BLaER1 treated with 17β-estradiol and CSF1 and Interleukin-3, amounts not matched to agents 10 nM and 100 nM (cell line): ENCODE measurements around the gene AATK.
"Not testable (repeated sequence)": the region's sequence is repeated elsewhere in the genome, so short reads cannot be mapped to it uniquely, and the experiment has no call there.

Experiments
- H3K27ac ChIP-seq, 11 experiments: shearing (Covaris generic); formaldehyde crosslinking; 2 replicates each; pipeline ENCODE4 v1.8.1; 2022
- H3K27me3 ChIP-seq, 11 experiments: shearing (Covaris generic); formaldehyde crosslinking; 2 replicates each; pipeline ENCODE4 v1.8.1; 2022
- H3K36me3 ChIP-seq, 11 experiments: shearing (Covaris generic); formaldehyde crosslinking; 2 replicates each; pipeline ENCODE4 v1.8.1; 2022
- H3K4me1 ChIP-seq, 10 experiments: shearing (Covaris generic); formaldehyde crosslinking; 2 replicates each; pipeline ENCODE4 v1.8.1; 2022
- H3K4me2 ChIP-seq, 11 experiments: shearing (Covaris generic); formaldehyde crosslinking; 2 replicates each; pipeline ENCODE4 v1.8.1; 2022
- H3K4me3 ChIP-seq, 10 experiments: shearing (Covaris generic); formaldehyde crosslinking; 2 replicates each; pipeline ENCODE4 v1.8.1; 2022
- H3K9ac ChIP-seq, 11 experiments: shearing (Covaris generic); formaldehyde crosslinking; 2 replicates each; pipeline ENCODE4 v1.8.1; 2022
- H3K9me3 ChIP-seq, 11 experiments: shearing (Covaris generic); formaldehyde crosslinking; replicated peaks in 1 of 11; 2 replicates each; pipeline ENCODE4 v1.8.1; 2022
- H4K20me1 ChIP-seq, 11 experiments: shearing (Covaris generic); formaldehyde crosslinking; 2 replicates each; pipeline ENCODE4 v1.8.1; 2022
- Cebpa-rat ChIP-seq, 11 experiments: shearing (Covaris generic); IDR thresholded peaks; 2 replicates each; pipeline ENCODE4 v1.8.1; 2022

Gene AATK

DNA sequence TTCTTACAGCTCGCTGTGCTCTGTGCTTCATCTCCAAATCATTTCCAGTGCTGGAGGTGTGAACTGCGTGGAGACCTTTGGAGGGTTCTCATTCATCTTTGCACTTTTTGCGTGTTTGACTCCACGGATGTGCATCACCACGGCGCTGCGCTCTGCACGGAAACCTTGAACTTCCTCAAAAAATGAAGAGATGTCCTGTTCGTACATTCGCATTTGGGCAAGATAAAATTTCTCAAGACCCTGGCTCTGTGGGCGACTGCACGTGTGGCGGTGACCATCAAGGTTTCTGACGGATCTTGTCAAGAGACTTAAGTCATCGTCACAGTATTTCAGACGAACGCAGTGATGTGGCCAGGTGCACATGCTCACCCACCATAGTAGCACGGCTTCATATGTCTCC, 11.1 kb downstream of the AATK start:
- peaks cover 0 to 12% (median 3%) of the 10 kb centered on the region in 11 experiments; a peak in 9 of 22 replicates for H3K27me3 ChIP-seq
- no peaks in the 10 kb centered on the region for H3K9me3 ChIP-seq
- no peaks in the 10 kb centered on the region for H3K36me3 ChIP-seq
- peak overlapping the region in 3 of 11 experiments; percentile 65 to 89 (median 87); a peak in 6 of 22 replicates for H3K4me2 ChIP-seq
- H3K9ac ChIP-seq, result no peak overlapping the region
- H4K20me1 ChIP-seq, result peaks cover 0 to 6% (median 0%) of the 10 kb centered on the region in 11 experiments; a peak in 1 of 22 replicates
- TF ChIP-seq Cebpa-rat (IDR thresholded peaks at IDR 0.05), result no peak
- H3K4me1 ChIP-seq, result peaks cover 40 to 91% (median 50%) of the 10 kb centered on the region in 10 experiments
- peak overlapping the region in 1 of 11 experiments; percentile 85; a peak in 2 of 22 replicates for H3K27ac ChIP-seq
- no peak overlapping the region for H3K4me3 ChIP-seq

GRCh38 chr17:81154016-81154415, 12.0 kb downstream of the AATK start:
- H3K4me3 ChIP-seq, H4K20me1 ChIP-seq, H3K36me3 ChIP-seq, H3K9me3 ChIP-seq, H3K27me3 ChIP-seq: not testable (repeated sequence)
- peaks cover 46 to 91% (median 55%) of the 10 kb centered on the region in 10 experiments for H3K4me1 ChIP-seq
- peak overlapping the region in 4 of 11 experiments; percentile 54 to 85 (median 76); a peak in 7 of 22 replicates for H3K27ac ChIP-seq
- H3K4me2 ChIP-seq, result peak overlapping the region; percentile 33 to 97 (median 53); a peak in 20 of 22 replicates
- H3K9ac ChIP-seq, result peak overlapping the region in 3 of 11 experiments; percentile 51 to 64 (median 52); a peak in 4 of 22 replicates

DNA sequence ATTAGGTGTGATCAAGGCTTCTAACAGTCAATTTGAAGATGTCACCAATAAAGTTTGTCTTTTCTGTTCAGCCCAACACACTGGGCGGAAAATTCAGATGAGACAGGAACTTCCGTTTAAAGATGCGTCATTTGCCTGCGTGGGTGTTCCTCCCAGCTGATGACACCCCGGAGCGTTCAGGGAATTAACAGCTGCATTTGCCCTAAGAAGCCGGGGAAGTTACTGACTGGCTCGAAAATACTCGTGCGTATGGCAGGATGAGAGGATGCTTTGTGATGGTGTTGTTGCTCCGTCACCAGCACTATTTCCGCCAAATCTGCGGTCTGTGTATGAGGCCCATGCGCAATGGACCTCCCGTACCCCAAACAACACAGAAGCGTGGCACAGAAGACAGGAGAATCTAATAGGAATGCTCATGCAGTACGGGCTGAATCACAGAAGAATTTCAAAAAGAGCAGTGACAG, 12.6 kb downstream of the AATK start:
- Histone ChIP-seq H3K9ac (peak overlapping the region in 4 of 11 experiments; percentile 22 to 66 (median 62); a peak in 6 of 22 replicates), H3K27ac (peak overlapping the region in 9 of 11 experiments; percentile 8 to 85 (median 70); a peak in 12 of 22 replicates), H4K20me1 (no peaks in the 10 kb centered on the region), H3K9me3 (no peaks in the 10 kb centered on the region), H3K27me3 (peaks cover 0 to 7% (median 0%) of the 10 kb centered on the region in 11 experiments; a peak in 1 of 22 replicates), H3K36me3 (no peaks in the 10 kb centered on the region), H3K4me1 (peaks cover 52 to 91% (median 61%) of the 10 kb centered on the region in 10 experiments), H3K4me2 (peak overlapping the region; percentile 33 to 97 (median 59)), H3K4me3 (no peak overlapping the region)
- TF ChIP-seq Cebpa-rat (IDR thresholded peaks at IDR 0.05), result no peak

- peak overlapping the region in 10 of 11 experiments; percentile 21 to 85 (median 64); a peak in 16 of 22 replicates for H3K27ac ChIP-seq
- TF ChIP-seq Cebpa-rat (IDR thresholded peaks at IDR 0.05), result no peak
- H3K9ac ChIP-seq, result peak overlapping the region in 4 of 11 experiments; percentile 46 to 66 (median 62); a peak in 5 of 22 replicates
- H3K4me2 ChIP-seq, result peak overlapping the region; percentile 33 to 97 (median 59)
- H3K4me1 ChIP-seq, result peaks cover 56 to 90% (median 65%) of the 10 kb centered on the region in 10 experiments
- H3K36me3 ChIP-seq, result no peaks in the 10 kb centered on the region
- H4K20me1 ChIP-seq, result no peaks in the 10 kb centered on the region
- H3K4me3 ChIP-seq, result no peak overlapping the region
- peaks cover 0 to 7% (median 0%) of the 10 kb centered on the region in 11 experiments; a peak in 1 of 22 replicates for H3K27me3 ChIP-seq
- H3K9me3 ChIP-seq, result no peaks in the 10 kb centered on the region
Measured at GRCh38 chr17:81152288-81152828, 13.7 kb downstream of the AATK start.

DNA sequence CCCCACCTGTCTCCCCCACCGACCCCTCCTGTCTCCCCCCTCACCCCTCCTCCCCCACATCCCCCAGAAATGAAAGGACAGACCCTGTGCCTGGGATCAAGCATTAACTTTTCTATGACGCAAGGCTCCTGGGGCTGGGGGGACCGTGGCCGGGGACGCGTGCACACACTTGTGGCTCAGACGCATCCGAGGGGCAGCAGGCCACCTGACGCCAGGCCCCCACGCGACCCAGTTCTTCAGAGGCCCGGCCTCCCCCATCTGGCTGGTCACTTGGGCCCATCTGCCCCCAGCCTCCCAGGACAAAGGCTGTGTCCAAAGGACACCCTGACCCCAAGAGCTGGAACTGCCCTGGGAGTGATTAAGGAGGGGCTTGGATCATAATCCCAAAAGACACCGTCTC, 14.7 kb downstream of the AATK start:
- TF ChIP-seq Cebpa-rat (IDR thresholded peaks at IDR 0.05), result no peak
- Histone ChIP-seq H4K20me1 (no peaks in the 10 kb centered on the region), H3K9ac (peak overlapping the region in 2 of 11 experiments; percentile 46 to 64; a peak in 3 of 22 replicates), H3K4me1 (peaks cover 58 to 85% (median 70%) of the 10 kb centered on the region in 10 experiments), H3K9me3 (no peaks in the 10 kb centered on the region), H3K4me3 (no peak overlapping the region), H3K27ac (peak overlapping the region; percentile 37 to 85 (median 62); a peak in 16 of 22 replicates), H3K27me3 (peaks cover 0 to 7% (median 0%) of the 10 kb centered on the region in 11 experiments; a peak in 1 of 22 replicates), H3K36me3 (no peaks in the 10 kb centered on the region), H3K4me2 (peak overlapping the region in 10 of 11 experiments; percentile 33 to 97 (median 66); a peak in 18 of 22 replicates)

- peak overlapping the region in 3 of 10 experiments; percentile 4 to 47 (median 39); a peak in 4 of 20 replicates for H3K4me3 ChIP-seq
- TF ChIP-seq Cebpa-rat (IDR thresholded peaks at IDR 0.05), result peak in 5 of 11 experiments; percentile 13 to 66 (median 50); a peak in 4 of 22 replicates
- peaks cover 0 to 7% (median 0%) of the 10 kb centered on the region in 11 experiments; a peak in 1 of 22 replicates for H3K27me3 ChIP-seq
- peak overlapping the region; percentile 14 to 71 (median 41); a peak in 13 of 22 replicates for H3K9ac ChIP-seq
- H3K36me3 ChIP-seq, result no peaks in the 10 kb centered on the region
- no peaks in the 10 kb centered on the region for H4K20me1 ChIP-seq
- H3K4me2 ChIP-seq, result peak overlapping the region; percentile 60 to 97 (median 87)
- H3K9me3 ChIP-seq, result no peaks in the 10 kb centered on the region
- peaks cover 64 to 89% (median 78%) of the 10 kb centered on the region in 10 experiments for H3K4me1 ChIP-seq
- H3K27ac ChIP-seq, result peak overlapping the region; percentile 15 to 82 (median 60); a peak in 19 of 22 replicates
Measured at GRCh38 chr17:81150377-81151077, 15.5 kb downstream of the AATK start.

GRCh38 chr17:81148986-81149533, 17.0 kb downstream of the AATK start:
- peaks cover 0 to 7% (median 0%) of the 10 kb centered on the region in 11 experiments; a peak in 1 of 22 replicates for H3K27me3 ChIP-seq

DNA sequence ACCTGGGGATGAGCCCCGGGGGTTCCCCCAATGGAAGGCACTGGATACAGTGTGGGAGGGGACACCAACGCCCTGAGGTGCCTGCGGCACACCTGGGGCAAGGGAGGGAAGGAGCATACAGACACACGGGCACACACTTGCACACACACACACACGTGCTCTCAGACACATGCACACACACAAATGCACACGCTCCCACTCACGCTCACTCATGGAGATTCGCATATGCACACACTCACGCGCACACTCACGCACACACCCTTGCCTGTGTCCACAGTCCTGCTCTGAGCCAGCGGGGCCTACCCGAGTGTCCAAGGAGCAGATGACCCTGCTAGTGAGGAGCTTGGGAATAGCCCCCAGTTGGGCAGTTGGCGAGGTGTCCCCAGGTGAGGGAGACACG, 17.4 kb downstream of the AATK start:
- H3K9ac ChIP-seq, result no peak overlapping the region
- H3K4me1 ChIP-seq, result peaks cover 77 to 88% (median 83%) of the 10 kb centered on the region in 10 experiments
- no peak for TF ChIP-seq Cebpa-rat (IDR thresholded peaks at IDR 0.05)
- no peaks in the 10 kb centered on the region for H4K20me1 ChIP-seq
- no peaks in the 10 kb centered on the region for H3K36me3 ChIP-seq
- H3K9me3 ChIP-seq, result no peaks in the 10 kb centered on the region
- H3K27me3 ChIP-seq, result peaks cover 0 to 7% (median 0%) of the 10 kb centered on the region in 11 experiments; a peak in 1 of 22 replicates
- H3K4me3 ChIP-seq, result no peak overlapping the region
- peak overlapping the region in 3 of 11 experiments; percentile 46 to 77 (median 53); a peak in 4 of 22 replicates for H3K27ac ChIP-seq
- H3K4me2 ChIP-seq, result peak overlapping the region; percentile 73 to 97 (median 87)

More at GRCh38 chr17:81148986-81149533, 17.0 kb downstream of the AATK start:
- TF ChIP-seq Cebpa-rat (IDR thresholded peaks at IDR 0.05), result no peak
- H3K4me2 ChIP-seq, result peak overlapping the region; percentile 73 to 97 (median 87)
- peaks cover 77 to 88% (median 83%) of the 10 kb centered on the region in 10 experiments for H3K4me1 ChIP-seq
- H3K4me3 ChIP-seq, result no peak overlapping the region
- no peaks in the 10 kb centered on the region for H4K20me1 ChIP-seq
- H3K9me3 ChIP-seq, result no peaks in the 10 kb centered on the region
- no peaks in the 10 kb centered on the region for H3K36me3 ChIP-seq
- peak overlapping the region in 8 of 11 experiments; percentile 50 to 82 (median 71); a peak in 13 of 22 replicates for H3K27ac ChIP-seq
- peak overlapping the region in 7 of 11 experiments; percentile 4 to 71 (median 48); a peak in 7 of 22 replicates for H3K9ac ChIP-seq
